UCSD-AML1 (cell line): ENCODE data around the gene SCLT1.
"Not testable (repeated sequence)": the region's sequence is repeated elsewhere in the genome, so short reads cannot be mapped to it uniquely, and the experiment has no call there.

Experiments
- DNase-seq: peaks from one replicate; lab custom pipeline; 2025; ENCODE audit not compliant: unreplicated experiment; lab: John Stamatoyannopoulos, UW

Gene SCLT1

DNA sequence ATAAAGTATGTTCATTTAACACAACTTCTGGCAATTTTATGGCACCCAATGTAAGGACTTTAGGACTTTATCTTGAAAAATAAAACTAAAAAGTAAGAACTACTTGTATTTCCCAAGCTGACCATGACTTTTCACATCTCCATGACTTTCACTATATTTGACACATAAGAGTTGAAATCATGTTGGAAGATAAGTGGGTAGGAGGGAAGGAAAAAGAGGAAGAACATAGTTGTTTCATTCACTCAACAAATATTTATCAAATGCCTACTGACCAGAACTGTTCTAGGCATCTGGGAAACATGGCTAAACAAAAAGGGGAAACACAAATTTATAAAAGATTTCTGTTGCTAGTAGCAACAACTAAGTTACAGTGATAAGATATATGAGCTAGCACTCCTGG lies 16.0 kb downstream of the SCLT1 start:
- no peak for DNase-seq

DNA sequence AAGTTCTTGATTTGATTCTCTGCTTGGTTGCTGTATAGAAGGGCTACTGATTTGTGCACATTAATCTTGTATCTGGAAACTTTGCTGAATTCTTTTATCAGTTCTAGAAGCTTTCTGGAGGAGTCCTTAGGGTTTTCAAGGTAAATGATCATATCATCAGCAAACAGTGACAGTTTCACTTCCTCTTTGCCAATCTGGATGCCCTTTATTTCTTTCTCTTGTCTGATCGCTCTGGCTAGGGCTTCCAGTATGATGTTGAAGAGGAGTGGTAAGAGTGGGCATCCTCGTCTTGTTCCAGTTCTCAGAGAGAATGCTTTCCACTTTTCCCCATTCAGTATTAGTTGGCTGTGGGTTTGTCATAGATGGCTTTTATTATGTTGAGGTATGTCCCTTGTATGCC lies 23.8 kb downstream of the SCLT1 start:
- not testable (repeated sequence) for DNase-seq

- no peak for DNase-seq
Measured at GRCh38 chr4:129064717-129065116, 28.6 kb downstream of the SCLT1 start.

DNA sequence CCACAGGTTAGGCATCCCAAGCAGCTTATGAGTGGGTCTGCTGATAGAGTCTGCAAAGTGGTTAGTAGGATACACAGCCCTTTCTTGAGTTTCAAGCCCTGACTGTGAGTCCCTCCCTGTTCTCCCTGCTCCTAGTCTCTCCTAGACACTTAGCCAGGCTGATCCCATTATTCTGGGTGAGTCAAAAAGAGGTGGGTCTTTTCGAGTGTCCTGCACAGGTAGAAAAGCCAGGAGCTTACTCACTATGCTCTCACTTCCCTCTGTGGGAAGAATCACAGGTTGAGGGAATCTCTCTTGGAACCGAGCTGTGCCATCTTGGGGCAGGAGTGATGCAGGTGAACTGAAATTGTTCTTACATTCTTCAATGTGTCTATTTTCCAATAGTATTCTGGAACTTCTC lies 29.7 kb downstream of the SCLT1 start:
- no peak for DNase-seq

GRCh38 chr4:129062580-129062979 lies 30.8 kb downstream of the SCLT1 start:
- no peak for DNase-seq

GRCh38 chr4:129059028-129059427 lies 34.3 kb downstream of the SCLT1 start:
- DNase-seq: no peak

DNA sequence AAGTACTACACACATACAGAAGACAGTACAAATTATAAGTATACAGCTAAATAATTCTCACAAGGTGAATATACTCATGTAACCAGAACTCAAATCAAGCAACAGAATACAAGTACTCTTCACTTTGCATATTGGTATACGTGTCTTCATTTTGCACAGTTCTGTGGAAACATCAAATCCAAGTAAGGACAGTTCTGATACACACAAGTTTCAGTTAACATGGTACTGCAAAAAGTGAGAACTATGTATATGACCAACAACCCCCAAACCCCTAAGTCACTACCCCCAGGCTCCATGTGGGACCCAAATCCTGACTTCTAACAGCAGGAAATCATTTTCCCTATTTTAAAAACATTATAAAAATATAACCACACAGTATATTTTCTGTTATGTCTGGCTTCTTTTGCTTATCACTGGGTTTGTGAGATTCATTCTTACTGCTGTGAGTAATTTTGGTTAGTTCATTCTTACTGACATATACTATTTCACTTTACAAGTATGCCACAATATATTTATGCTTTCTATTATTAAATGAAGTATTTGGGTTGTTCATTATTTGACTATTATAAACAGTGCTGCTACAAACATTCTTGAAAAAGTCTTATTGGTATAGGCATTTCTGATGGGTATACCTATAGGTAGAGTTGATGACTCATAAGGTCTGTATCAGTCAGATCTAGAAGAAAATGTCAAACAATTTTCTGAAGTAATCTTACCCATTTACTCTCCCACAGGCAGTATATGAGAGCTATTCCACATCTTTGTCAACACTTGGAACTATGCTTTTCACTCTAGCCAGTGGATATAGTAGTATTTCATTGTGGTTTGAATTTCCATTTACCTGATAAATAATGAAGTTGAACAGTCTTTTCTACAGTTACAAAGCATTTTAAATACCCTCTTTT lies 47.0 kb downstream of the SCLT1 start:
- no peak for DNase-seq

DNA sequence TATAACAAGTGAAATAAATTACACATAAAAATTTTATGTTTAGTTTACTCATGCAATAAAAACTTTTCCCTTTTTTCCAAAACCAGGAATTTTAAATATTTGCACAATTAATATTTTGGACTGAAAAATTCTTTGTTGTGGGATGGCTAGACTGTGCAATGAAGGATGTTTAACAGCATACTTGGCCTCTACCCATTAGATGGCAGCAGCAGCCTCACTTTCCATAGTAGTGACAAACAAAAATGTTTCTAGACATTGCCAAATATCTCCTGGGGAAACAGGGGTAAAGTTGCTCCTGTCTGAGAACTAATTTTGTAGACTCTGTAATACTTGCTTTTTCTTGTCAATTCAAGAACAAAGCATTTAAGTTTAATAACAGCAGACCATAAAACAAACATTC lies 49.8 kb downstream of the SCLT1 start:
- DNase-seq: no peak

DNA sequence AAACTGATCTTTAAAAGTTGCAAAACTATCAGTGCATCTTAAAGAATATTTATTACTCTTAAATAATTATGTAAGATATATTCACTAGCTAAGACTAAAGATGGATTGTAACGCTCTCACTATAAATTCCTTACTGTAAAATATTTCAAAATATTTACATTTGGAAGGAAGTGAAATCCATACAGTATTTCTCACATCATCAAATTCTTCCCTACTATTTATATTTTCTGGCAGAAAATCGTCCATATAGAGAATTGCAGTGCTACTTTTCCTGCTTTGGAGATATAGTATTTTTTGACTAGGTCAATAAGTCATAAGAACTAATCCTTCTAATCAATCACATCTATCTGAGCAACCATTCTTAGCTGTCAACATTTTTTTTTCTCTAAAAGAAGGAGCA lies 52.9 kb downstream of the SCLT1 start:
- no peak for DNase-seq

- DNase-seq: no peak
Measured at GRCh38 chr4:129037093-129037492, 56.2 kb downstream of the SCLT1 start.

- no peak for DNase-seq
Measured at GRCh38 chr4:129014566-129015509, 78.5 kb downstream of the SCLT1 start.

DNA sequence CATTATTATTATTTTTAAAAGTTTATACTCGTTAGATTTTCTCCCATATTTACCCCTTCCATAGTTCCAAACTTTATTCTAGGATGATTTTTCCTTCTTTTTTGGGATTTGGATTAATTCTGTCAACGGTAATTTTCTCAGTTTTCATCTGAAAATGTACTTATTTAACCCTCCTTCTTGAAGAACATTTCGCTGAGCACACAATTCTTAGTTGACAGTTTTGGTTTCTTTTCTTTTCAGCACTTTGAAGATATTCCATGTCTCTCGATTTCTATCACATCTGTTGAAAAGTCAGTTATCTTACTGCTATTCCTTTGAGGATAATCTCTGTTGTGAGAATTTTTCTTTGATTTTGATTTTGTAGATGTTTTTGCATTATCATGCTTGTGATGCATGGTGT lies 85.2 kb downstream of the SCLT1 start:
- no peak for DNase-seq

GRCh38 chr4:128986908-128987307 lies 106.4 kb downstream of the SCLT1 start:
- no peak for DNase-seq

DNA sequence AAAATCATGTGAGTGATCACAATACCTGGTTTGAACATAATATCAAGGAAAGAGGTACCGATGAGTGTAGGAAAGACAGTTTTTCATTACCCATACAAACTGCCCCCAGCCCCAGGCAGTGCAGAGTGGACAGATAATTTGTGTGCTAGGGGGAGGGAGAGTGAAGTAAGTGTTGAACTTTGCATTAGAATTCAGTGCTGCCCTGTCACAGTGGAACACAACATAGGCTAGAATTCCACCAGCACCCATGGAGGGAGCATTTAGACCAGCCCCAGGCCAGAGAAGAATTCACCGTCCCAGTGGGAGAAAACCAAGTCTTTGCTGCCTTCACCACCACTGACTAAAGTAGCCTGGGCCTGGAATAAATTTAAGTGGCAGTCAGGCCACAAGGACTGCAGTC lies 107.3 kb downstream of the SCLT1 start:
- no peak for DNase-seq

DNA sequence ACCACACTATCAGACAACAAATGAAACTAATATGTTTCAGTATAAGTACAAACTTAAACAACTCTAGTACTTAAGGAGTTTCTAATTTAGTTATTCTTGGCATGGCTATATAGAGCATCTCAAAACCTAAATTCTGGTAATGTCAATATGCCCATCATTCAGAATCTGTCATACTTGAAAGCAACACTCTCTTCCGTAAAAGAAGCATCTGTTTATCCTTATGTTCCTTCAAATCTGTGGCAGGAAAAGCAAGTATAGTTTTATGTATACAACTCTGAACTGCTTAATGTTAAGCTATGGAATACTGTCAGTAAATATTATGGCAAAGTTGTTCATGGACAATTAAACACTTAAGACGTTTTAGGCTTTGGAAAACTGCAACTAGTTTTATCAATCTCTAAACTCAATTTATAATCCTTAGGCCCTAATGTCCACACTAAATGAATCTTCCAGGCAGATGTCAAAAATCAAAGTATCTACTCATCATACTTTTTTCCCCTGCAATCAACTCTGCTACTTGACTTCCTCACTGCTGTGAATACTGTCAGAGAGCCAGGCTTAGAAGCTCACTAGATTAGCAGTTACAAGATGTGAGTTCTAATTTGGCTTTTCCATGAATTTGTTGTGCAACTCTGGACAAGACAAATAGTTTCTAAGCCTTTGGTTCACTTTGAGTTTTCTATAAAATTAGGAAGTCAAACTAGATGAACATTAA lies 109.4 kb downstream of the SCLT1 start:
- no peak for DNase-seq

DNA sequence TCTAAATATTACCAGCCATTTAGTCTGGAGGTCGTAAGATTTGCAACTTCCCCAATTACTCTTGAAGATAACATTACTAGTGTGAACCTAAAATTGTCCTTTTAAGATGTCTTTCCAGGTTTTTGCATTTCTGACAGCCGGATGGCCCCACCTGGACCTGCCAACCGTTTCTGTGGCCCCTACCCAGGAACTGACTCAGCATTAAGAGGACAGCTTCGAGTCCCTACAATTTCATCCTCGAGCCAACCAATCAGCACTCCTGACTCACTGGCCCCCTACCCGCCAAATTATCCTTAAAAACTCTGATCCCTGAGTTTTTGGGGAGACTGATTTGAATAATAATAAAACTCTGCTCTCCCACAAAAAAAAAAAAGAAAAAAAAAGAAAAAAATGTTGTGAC lies 112.0 kb downstream of the SCLT1 start:
- no peak for DNase-seq

DNA sequence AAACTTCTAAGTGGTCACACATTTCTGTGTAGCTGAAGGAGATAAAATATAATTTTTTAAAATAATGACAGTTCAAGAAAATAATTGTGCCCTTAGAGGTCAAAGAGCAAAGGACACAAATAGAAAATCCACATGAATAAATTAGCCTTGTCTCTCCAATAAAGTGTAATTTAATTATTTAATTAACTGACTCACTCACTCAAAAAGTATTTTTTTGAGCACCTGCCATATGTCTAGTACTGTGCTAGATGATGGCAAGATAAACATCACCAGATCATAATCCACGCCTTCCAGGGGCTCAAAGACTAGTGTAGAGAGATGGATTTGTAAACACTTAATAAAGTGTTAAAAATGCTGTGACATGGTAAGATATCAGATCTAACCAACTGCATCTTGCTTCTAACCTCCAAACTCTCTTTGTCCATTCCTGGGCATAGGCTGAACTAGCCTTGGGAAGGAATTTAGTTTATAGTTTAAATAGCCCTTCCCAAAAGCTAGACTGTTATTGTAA lies 112.5 kb downstream of the SCLT1 start:
- no peak for DNase-seq

- no peak for DNase-seq
Measured at GRCh38 chr4:128979934-128980333, 113.4 kb downstream of the SCLT1 start.

DNA sequence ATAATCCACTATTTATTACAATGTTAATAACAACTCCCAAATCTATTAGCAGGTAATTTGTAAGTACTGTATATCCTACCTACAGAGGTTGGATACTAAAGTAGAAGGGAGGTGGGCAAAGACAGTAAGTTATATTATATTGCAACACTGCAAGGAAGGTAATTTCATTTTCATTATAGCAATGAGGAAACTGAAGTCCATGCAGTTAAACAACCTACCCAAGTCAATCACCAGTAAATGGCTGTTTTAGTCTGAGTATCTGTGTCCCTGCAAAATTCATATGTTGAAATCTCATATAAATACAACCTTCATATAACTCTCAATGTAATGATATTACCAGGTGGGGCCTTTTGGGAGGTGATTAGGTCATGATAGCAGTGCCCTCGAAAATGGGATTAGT lies 114.4 kb downstream of the SCLT1 start:
- DNase-seq: no peak

DNA sequence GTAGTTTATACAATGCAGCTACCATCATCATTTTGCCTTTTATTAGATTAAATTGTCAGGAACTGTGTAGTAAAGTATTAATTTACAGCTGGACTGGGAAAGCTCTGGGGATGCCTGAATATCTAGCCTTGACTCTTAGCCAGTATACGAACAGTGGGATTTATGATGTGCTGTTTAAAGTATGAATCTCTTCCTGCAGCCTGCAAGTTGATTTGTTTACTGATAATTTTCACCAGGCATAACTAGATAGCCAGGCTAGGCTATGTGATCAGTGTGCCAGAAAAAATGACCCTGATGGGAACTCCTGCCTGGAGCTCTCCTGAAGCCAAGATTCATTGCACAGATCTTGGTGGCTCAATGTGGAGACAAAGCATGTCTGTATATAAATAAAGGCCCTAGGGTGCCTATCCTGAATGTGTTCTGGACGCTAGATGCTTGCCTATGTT lies 119.2 kb downstream of the SCLT1 start:
- DNase-seq: no peak

DNA sequence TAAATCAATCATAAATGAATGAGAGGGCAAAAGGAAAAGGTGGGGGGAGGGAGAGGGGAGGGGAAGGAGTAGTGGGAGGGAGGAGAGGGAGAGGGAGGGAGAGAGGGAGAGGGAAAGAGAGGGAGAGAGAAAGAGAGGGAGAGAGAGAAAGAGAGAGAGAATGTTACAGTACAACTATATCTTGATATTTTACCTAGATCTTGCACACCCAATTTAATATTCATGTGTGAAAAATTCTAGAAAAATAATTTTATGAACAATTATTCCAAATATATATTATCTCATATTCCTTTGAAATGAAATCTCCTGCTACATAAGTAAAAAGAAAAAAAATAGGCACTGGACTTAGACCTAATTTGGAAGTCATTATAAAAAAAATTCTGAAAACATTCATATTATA lies 120.0 kb downstream of the SCLT1 start:
- DNase-seq: no peak
